Chondrocyte (in vitro differentiated cells): ENCODE results near the gene HEATR3. TPM values are rescaled to one million over a fixed set of nuclear protein-coding genes. Genes with fewer than 3 reads are reported as not detected.
A peak's percentile ranks its signal among the peaks of the same experiment; 100 is the strongest.

ENCODE experiments used
- DNase-seq: peaks from one replicate; pipeline ENCODE4 v3.0.0; 2021; ENCODE audit warnings: mixed read lengths, low spot score
- H3K27ac Mint-ChIP-seq: one replicate; pipeline ENCODE4 v1.8.0; 2021; ENCODE audit warnings: mild to moderate bottlenecking, moderate library complexity, mixed read lengths; ENCODE audit not compliant: unreplicated experiment
- H3K27me3 Mint-ChIP-seq: 2 replicates; pipeline ENCODE4 v1.8.0; 2021; ENCODE audit warnings: low read depth, mixed read lengths
- H3K36me3 Mint-ChIP-seq: 2 replicates; pipeline ENCODE4 v1.8.0; 2021; ENCODE audit warnings: low read depth, mixed read lengths
- H3K4me1 Mint-ChIP-seq: 2 replicates; pipeline ENCODE4 v1.8.0; 2021; ENCODE audit warnings: low read depth, mild to moderate bottlenecking, mixed read lengths
- H3K4me3 Mint-ChIP-seq: one replicate; pipeline ENCODE4 v1.8.0; 2021; ENCODE audit warnings: mild to moderate bottlenecking, moderate library complexity, mixed read lengths; ENCODE audit not compliant: unreplicated experiment
- H3K9me3 Mint-ChIP-seq: 2 replicates; pipeline ENCODE4 v1.8.0; 2021; ENCODE audit warnings: low read depth, mixed read lengths
- CTCF ChIP-seq: fragments of 200-600 bp; sonication (generic); IDR thresholded peaks from 2 replicates; pipeline ENCODE4 v1.5.0; 2021; ENCODE audit warnings: antibody characterized with exemption, mild to moderate bottlenecking, moderate library complexity
- total RNA-seq: library from RNA; stranded (reverse); gene quantifications from 3 replicates; pipeline ENCODE4 v1.2.1, GENCODE V29; 2021

The HEATR3 gene
- total RNA-seq, 1 donor from 2014 or later = 17.3 TPM

DNA sequence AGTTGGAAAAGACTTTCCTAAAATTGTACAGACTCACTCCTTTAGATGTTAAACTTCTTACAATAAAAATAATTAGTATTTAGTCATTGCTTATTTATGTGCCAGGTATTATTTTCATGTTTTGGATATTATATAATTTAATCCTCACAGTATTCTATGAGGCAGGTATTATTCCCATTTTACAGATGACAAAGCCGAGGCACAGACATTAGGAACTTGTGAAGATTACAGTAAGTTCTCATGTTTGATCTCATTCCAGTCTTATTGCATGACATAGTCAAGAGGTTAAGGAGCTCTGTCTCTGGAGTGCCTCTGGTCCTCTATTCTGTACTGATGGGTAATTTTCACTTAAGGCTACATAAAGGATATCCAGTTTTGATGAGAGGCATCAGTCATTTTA, 3.3 kb downstream of the HEATR3 start:
- Mint-ChIP-seq H3K27me3 (no peaks in the 10 kb centered on the region), H3K36me3 (peaks cover 6% of the 10 kb centered on the region), H3K27ac (peak overlapping the region; percentile 93), H3K4me1 (peaks cover 37% of the 10 kb centered on the region), H3K4me3 (no peak overlapping the region), H3K9me3 (no peaks in the 10 kb centered on the region)
- DNase-seq = no peak
- no peak for TF ChIP-seq CTCF

- no peak overlapping the region for H3K27ac Mint-ChIP-seq
- no peak for TF ChIP-seq CTCF
- H3K4me3 Mint-ChIP-seq = no peak overlapping the region
- H3K4me1 Mint-ChIP-seq = peaks cover 34% of the 10 kb centered on the region
- no peaks in the 10 kb centered on the region for H3K27me3 Mint-ChIP-seq
- peaks cover 7% of the 10 kb centered on the region for H3K36me3 Mint-ChIP-seq
- DNase-seq = no peak
- no peaks in the 10 kb centered on the region for H3K9me3 Mint-ChIP-seq
Measured at GRCh38 chr16:50071075-50071671, 5.4 kb downstream of the HEATR3 start.

GRCh38 chr16:50072730-50073129, 7.0 kb downstream of the HEATR3 start:
- H3K9me3 Mint-ChIP-seq = no peaks in the 10 kb centered on the region
- H3K4me3 Mint-ChIP-seq = no peak overlapping the region
- H3K27me3 Mint-ChIP-seq = no peaks in the 10 kb centered on the region
- peaks cover 11% of the 10 kb centered on the region for H3K36me3 Mint-ChIP-seq
- no peak for DNase-seq
- no peak for TF ChIP-seq CTCF
- H3K27ac Mint-ChIP-seq = no peak overlapping the region
- peaks cover 21% of the 10 kb centered on the region for H3K4me1 Mint-ChIP-seq

DNA sequence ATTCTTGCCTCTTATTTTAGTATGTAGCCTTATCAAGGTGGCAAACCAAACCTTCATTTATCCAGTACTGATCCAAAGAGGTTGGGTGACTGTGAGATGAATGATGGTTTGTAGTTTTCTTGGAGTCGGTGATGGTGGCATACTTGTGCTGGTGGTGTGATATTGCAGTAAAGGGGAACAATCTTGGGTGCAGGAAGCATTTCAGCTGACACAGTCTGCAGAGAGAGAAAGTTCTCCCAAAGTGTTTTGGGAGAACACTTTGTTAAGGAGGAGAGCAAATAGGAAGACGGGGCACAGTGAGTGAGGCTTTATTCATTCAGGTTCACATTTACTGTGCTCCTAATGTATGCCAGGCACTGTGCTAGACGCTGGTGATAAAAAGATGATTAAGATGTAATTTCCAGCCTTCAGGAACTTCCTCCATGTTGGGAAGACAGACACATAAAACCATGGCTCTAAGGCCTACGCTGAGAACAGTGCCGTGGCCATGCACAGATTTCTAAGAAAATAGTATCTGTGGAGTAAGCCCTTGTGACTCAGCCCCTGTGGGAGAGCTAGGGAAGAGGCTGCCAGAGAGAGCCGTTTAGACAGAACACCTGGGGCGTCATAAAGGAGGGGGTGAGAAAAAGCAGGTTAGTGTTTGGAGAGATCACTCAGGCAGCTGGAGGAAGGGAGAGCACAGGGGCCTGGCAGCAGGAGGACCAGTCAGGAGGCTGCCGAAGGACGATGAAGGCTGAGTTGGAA, 13.8 kb downstream of the HEATR3 start:
- H3K27me3 Mint-ChIP-seq = no peaks in the 10 kb centered on the region
- no peak overlapping the region for H3K27ac Mint-ChIP-seq
- peaks cover 23% of the 10 kb centered on the region for H3K36me3 Mint-ChIP-seq
- no peak for DNase-seq
- H3K9me3 Mint-ChIP-seq = no peaks in the 10 kb centered on the region
- peaks cover 2% of the 10 kb centered on the region for H3K4me1 Mint-ChIP-seq
- no peak overlapping the region for H3K4me3 Mint-ChIP-seq
- TF ChIP-seq CTCF = no peak

- H3K27ac Mint-ChIP-seq = no peak overlapping the region
- peaks cover 26% of the 10 kb centered on the region for H3K36me3 Mint-ChIP-seq
- no peaks in the 10 kb centered on the region for H3K9me3 Mint-ChIP-seq
- no peak for TF ChIP-seq CTCF
- H3K4me3 Mint-ChIP-seq = no peak overlapping the region
- DNase-seq = no peak
- H3K4me1 Mint-ChIP-seq = peaks cover 2% of the 10 kb centered on the region
- H3K27me3 Mint-ChIP-seq = no peaks in the 10 kb centered on the region
Measured at GRCh38 chr16:50081428-50082018, 15.8 kb downstream of the HEATR3 start.
